Body of pancreas (tissue), 4 donors: ENCODE results near the gene GRIK2.

Experiments
- CTCF ChIP-seq, 7 experiments: fragments of 450-650 bp in 4 of 7; fragments of 200-600 bp in 3 of 7; sonication (generic) in 3 of 7; IDR thresholded peaks; one replicate each; pipeline ENCODE4 v1.5.1; 2016 to 2019; ENCODE audit warnings: antibody characterized with exemption in 7 of 7
- POLR2A ChIP-seq, 3 donors: fragments of 450-650 bp; IDR thresholded peaks; one replicate each; pipeline ENCODE4 v1.6.1; 2016; ENCODE audit warnings: antibody characterized with exemption in 3 of 3, mild to moderate bottlenecking in 2 of 3

- TF ChIP-seq CTCF (IDR thresholded peaks at IDR 0.05): no peak
- TF ChIP-seq POLR2A (IDR thresholded peaks at IDR 0.05): no peak
Observed at GRCh38 chr6:101730954-101731353, 337.4 kb downstream of the GRIK2 start.
